Right ventricle myocardium inferior (tissue), 1 donor: ENCODE measurements around the gene ACVR2B. TPM values are rescaled to one million over a fixed set of nuclear protein-coding genes. Genes with fewer than 3 reads are reported as not detected.

Experiments
- total RNA-seq: library from RNA; stranded (reverse); fragmentation: NEBNext Ultra II Directional; extraction: Animal tissue kit (Norgen Biotek cat#: 25700); gene quantifications from one replicate; pipeline ENCODE4 v1.2.1, GENCODE V29; 2021
- donor health status: DM: no; HTN: yes; CAD: no; lungs with severe emphysema.

The ACVR2B gene
- total RNA-seq, 1 donor from 2014 or later = 4.8 TPM

Other genes with a start within 250 kb of the ACVR2B start
- gene SLC22A13, start 188.1 kb upstream of the ACVR2B start, total RNA-seq = not detected
- gene SLC22A14, start 171.6 kb upstream of the ACVR2B start, total RNA-seq = not detected
- 0.57 TPM for gene XYLB, start 107.1 kb upstream of the ACVR2B start, total RNA-seq
- gene EXOG, start 42.5 kb downstream of the ACVR2B start, total RNA-seq = 26.0 TPM
- gene SCN5A, start 195.8 kb downstream of the ACVR2B start, total RNA-seq = 163 TPM